Measurements from ENCODE around the gene TIMM23.
"Not testable (repeated sequence)": the region's sequence is repeated elsewhere in the genome, so short reads cannot be mapped to it uniquely, and the experiment has no call there.

Gene TIMM23

GRCh38 chr10:46025406-46025805, 53.1 kb downstream of the TIMM23 start:
- no peak for DNase-seq

DNA sequence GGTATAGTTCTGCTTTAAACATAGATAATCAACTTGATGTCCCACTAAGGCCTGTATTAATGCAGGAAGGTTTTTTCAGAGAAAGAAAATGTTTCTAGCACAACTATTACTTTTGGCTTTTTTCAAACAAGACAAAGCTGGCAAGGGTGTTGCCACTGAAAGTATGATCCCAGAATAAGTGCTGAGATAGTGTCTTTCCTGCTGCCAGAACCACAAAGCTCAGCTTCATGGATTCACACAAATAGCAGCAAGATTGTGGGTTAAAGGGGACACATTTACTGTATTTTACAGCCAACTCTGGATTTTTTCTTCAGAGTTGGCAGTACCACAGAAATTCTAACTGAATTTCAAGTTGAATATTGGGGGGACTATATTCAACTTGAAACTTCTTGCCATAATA, 53.8 kb downstream of the TIMM23 start:
- DNase-seq: no peak

GRCh38 chr10:46028584-46029460, 56.5 kb downstream of the TIMM23 start:
- DNase-seq: no peak

- no peak for DNase-seq
Observed at GRCh38 chr10:46029461-46030030, 57.3 kb downstream of the TIMM23 start.

DNA sequence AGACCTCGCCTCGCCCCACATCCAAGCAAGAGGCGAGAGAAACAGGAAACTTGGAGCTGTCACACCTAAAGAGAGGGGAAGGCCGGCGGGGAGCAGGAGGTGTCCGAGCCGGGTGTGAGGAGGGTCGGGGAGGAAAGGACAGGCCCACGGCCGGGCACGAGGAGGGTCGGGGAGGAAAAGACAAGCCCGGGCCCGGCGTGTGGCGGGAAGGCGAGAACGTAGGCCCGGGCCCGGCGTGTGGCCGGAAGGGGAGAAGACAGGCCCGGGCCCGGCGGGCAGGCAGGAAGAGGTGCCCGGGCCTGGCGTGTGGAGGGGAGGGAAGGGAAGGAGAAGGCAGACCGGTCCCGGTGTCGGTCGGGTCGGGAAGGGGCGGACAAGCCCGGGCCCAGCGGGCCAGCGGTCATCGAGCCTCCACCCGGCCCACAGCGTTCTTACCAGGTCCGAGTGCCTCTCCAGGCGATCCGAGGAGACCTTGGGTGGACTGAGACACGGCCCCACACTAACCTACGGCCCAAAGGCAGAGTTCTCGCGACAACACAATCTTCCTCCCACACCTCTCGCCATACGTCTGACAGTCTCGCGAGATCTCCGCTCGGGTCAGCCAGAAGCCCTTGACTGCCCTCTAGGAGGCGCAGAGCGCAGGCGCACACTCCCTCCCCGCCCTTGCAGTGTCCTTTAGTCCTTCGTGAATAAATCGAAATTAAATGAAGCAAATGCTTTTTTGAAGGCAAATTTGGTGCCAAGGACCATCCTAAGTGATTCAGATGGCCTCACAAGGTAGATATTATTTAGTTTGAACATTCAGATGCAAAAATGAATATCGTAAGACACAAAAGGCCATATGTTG, 58.0 kb downstream of the TIMM23 start, which contains the start of gene NCOA4:
TSS of gene NCOA4 (minus strand) at position 533 of the 847 bp plus-strand sequence. CDS start 13,943 bp downstream, outside the sequence.
- peak; percentile 97 for DNase-seq

DNA sequence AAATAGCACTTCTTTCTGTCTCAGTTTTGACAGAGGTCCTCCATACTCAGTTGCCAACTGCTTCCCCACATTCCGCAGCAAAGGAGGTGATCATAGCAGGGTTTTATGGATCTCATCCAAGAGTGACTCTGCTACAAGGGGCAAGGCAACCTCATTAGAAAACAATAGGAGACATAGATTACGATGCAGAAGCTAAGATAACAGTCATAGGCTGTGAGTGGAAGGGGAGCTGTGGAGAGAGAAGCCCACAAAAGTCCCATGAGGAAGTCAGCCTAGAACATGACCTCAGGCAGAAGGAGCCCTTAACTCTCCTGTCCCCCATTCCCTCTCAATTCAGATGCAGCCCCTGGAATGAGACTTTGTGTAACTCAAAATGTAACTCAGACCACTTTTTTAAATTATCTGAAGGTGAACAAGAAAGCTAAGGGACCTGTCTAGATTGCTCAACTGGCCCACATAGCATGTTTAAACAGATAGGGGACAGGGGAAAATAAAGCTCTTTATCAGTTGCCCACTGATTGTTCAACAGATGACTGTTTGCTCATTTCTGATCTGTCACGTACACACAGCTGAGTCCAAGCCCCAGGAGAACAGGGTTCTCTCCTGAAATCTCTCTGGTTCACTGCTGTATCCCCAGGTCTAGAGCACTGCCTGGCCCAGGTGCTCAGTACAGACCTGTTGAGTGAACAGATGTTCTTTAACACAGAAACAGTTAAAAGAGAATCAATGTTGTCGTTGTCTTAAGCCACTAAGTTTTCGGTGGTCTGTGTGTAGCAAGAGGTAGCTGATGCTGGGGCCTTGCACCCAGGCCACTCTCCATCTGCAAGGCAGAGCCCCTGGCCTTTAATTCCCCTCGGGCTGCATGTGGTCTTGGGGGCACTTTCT, 59.6 kb downstream of the TIMM23 start:
- no peak for DNase-seq

DNA sequence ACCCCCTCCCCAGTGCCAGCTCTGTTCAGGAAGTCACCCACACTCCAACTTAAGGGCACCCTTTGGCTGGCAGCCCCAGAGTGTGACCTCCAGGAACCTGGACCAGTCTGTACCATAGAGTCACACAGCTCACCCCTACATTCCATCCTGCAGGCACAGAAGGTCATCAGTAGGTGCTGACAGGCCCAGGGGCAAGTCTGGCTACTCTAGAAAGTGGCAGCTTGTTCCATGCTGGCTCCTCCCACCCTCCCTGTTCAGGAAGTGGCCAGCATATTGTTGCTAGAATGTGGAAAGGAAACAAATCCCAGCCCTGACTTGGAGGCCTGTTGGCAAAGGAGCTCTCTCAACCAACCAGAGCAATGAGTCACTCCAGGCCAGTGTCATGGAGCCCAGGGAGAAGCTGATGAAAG, 61.3 kb downstream of the TIMM23 start:
- no peak for DNase-seq

GRCh38 chr10:46035923-46036849, 63.9 kb downstream of the TIMM23 start:
- DNase-seq: no peak

DNA sequence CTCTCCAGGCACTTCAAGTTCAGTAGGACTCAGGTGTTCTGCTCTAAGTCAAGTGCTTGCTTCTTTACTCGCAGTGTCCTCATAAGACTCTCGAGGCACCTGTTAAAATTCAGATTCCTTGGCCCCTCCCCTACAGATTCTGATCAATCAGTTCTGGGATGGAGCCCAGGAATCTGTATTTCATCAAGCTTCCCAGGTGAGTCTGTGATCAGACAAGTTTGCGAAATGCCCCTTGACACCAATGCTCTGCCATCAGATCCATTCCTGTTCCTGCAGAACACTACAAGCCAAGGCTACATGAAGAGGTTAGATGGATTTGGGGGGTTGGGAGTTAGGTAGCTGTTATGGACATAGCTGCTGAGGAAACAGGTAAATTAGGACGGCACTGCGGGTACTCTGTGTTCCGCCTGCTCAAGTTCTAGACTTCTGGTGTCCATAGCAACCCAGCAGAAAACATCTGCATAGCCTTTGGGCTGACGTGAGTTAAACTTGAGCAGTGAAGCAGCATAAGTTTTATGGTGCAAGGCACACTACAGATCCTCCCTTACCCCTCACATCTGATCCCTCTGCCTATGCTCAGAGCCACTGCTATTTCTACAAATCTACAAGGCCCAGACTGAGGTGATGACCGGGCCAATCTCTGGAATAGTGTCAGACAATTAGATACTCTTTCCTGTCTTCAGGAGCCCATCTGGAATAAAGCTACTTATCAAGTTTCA, 65.0 kb downstream of the TIMM23 start:
- no peak for DNase-seq

- no peak for DNase-seq
Observed at GRCh38 chr10:46040004-46040403, 67.7 kb downstream of the TIMM23 start.

- no peak for DNase-seq
Observed at GRCh38 chr10:46042527-46042926, 70.2 kb downstream of the TIMM23 start.

- no peak for DNase-seq
Observed at GRCh38 chr10:46046261-46046660, 74.0 kb downstream of the TIMM23 start, which contains the start of gene MSMB. TSS of gene MSMB (minus strand) at chr10:46046269. CDS start at chr10:46046237, 32 bp downstream.

DNA sequence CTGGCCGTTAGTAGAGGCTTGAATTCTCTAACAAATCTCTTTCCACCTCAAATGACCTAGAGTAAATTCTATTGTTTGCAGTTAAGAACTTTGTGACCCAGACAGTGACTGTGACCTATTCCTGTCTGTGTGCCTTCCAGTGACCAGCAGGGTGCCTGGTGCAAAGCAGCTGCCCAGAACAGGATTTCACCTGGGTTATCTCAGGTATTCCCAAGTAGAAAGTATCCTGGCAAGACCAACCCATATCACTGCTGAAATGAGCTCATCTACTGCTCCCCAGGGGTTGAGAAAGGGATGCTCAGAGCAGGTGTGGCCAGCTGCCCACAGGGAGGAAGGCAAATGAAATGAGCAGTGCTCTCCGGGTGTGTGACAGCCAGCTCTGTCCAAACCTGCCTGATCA, 75.9 kb downstream of the TIMM23 start:
- no peak for DNase-seq

GRCh38 chr10:46049497-46049831, 77.2 kb downstream of the TIMM23 start:
- not testable (repeated sequence) for DNase-seq

DNA sequence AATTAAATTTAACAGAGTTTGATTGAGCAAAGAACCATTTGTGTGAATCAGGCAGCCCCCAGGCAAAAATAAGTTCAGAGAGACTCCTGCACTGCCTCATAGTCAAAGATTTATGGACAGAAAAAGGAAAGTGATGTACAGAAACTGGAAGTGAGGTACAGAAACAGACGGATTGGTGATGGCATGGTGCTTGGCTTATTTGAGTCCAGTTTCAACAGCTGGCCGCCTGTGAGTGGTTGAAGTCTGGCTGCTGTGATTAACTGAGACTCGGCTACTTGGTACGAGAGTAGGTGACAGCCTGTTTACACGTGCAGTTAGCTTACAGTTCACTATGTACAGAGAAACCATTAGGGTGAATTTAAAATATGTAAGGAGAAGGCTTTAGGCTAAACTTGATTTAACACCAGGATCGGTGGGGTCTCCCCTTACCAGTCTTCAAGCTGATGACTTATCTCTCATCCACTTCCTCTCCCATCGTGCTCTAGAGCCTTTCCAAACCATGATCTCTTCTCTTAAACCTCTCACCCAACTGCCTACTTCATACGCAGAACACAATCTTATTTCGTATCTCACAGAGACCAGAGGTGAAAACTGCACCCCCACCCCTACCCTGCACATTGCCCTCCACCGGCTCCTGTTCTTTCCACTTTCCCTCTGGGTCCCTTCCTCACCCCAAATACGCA, 78.8 kb downstream of the TIMM23 start:
- DNase-seq: no peak

- DNase-seq: no peak
Observed at GRCh38 chr10:46052057-46052790, 79.9 kb downstream of the TIMM23 start.

- DNase-seq: no peak
Observed at GRCh38 chr10:46052791-46053375, 80.6 kb downstream of the TIMM23 start.

All from activated CD4-positive, alpha-beta T cell treated with anti-CD3 and anti-CD28 coated beads for 48 hours (primary cell).